ENCODE results near the gene TSLP.

TSLP gene

GRCh38 chr5:111072949-111073682, 1.6 kb downstream of the TSLP start:
- no peak overlapping the region for H3K27ac ChIP-seq (ENCODE audit: low read depth, low read length, poor library complexity, severe bottlenecking)

GRCh38 chr5:111074244-111074643, 2.7 kb downstream of the TSLP start:
- H3K4me2 ChIP-seq (ENCODE audit: low read length) = no peak overlapping the region
- no peak overlapping the region for H2AFZ ChIP-seq (ENCODE audit: low read length)
- H3F3A ChIP-seq (ENCODE audit: insufficient read depth, low read length) = no peaks in the 10 kb centered on the region
- H3K4me1 ChIP-seq (ENCODE audit: insufficient read depth, low read length, severe bottlenecking) = no peaks in the 10 kb centered on the region
- no peaks in the 10 kb centered on the region for H3K79me2 ChIP-seq (ENCODE audit: insufficient read depth, low read length)
- H4K20me1 ChIP-seq (ENCODE audit: insufficient read depth, low read length) = no peaks in the 10 kb centered on the region
- no peak overlapping the region for H3K27ac ChIP-seq (ENCODE audit: low read depth, low read length, poor library complexity, severe bottlenecking)
- no peak for TF ChIP-seq EZH2 (IDR thresholded peaks at IDR 0.05; ENCODE audit: borderline replicate concordance, low read length)
- no peak for TF ChIP-seq CTCF (IDR thresholded peaks at IDR 0.05; ENCODE audit: low read length)
- H3K36me3 ChIP-seq (ENCODE audit: insufficient read depth, low read length) = no peaks in the 10 kb centered on the region
- H3K9me2 ChIP-seq (ENCODE audit: low read depth, low read length) = 0 out of 2 replicates have a peak, but pooled peaks cover 4% of the 10 kb centered on the region
- no peak overlapping the region for H3K4me3 ChIP-seq (ENCODE audit: low read depth, low read length, poor library complexity, severe bottlenecking)
- no peaks in the 10 kb centered on the region for H3K9me3 ChIP-seq (ENCODE audit: low read length)
- no peak overlapping the region for H3K9ac ChIP-seq (ENCODE audit: low read length)
- H3K27me3 ChIP-seq (ENCODE audit: insufficient read depth, low read length) = no peaks in the 10 kb centered on the region

More at GRCh38 chr5:111072949-111073682, 1.6 kb downstream of the TSLP start:
- no peaks in the 10 kb centered on the region for H3K27me3 ChIP-seq (ENCODE audit: insufficient read depth, low read length)
- no peaks in the 10 kb centered on the region for H3K36me3 ChIP-seq (ENCODE audit: insufficient read depth, low read length)
- no peak overlapping the region for H3K9ac ChIP-seq (ENCODE audit: low read length)
- no peaks in the 10 kb centered on the region for H3K9me3 ChIP-seq (ENCODE audit: low read length)
- H3K79me2 ChIP-seq (ENCODE audit: insufficient read depth, low read length) = no peaks in the 10 kb centered on the region
- no peaks in the 10 kb centered on the region for H3K4me1 ChIP-seq (ENCODE audit: insufficient read depth, low read length, severe bottlenecking)
- TF ChIP-seq EZH2 (IDR thresholded peaks at IDR 0.05; ENCODE audit: borderline replicate concordance, low read length) (no peak), CTCF (IDR thresholded peaks at IDR 0.05; ENCODE audit: low read length) (no peak)
- H3K9me2 ChIP-seq (ENCODE audit: low read depth, low read length) = no peaks in the 10 kb centered on the region
- no peaks in the 10 kb centered on the region for H4K20me1 ChIP-seq (ENCODE audit: insufficient read depth, low read length)
- no peak overlapping the region for H2AFZ ChIP-seq (ENCODE audit: low read length)
- H3K4me3 ChIP-seq (ENCODE audit: low read depth, low read length, poor library complexity, severe bottlenecking) = no peak overlapping the region
- no peaks in the 10 kb centered on the region for H3F3A ChIP-seq (ENCODE audit: insufficient read depth, low read length)
- H3K4me2 ChIP-seq (ENCODE audit: low read length) = no peak overlapping the region

- Histone ChIP-seq H3K36me3 (ENCODE audit: insufficient read depth, low read length) (no peaks in the 10 kb centered on the region), H3K4me1 (ENCODE audit: insufficient read depth, low read length, severe bottlenecking) (no peaks in the 10 kb centered on the region), H3K79me2 (ENCODE audit: insufficient read depth, low read length) (no peaks in the 10 kb centered on the region), H3K9me2 (ENCODE audit: low read depth, low read length) (0 out of 2 replicates have a peak, but pooled peaks cover 4% of the 10 kb centered on the region), H3K27me3 (ENCODE audit: insufficient read depth, low read length) (no peaks in the 10 kb centered on the region), H3K9ac (ENCODE audit: low read length) (no peak overlapping the region), H3K4me3 (ENCODE audit: low read depth, low read length, poor library complexity, severe bottlenecking) (no peak overlapping the region), H3F3A (ENCODE audit: insufficient read depth, low read length) (no peaks in the 10 kb centered on the region), H2AFZ (ENCODE audit: low read length) (no peak overlapping the region), H4K20me1 (ENCODE audit: insufficient read depth, low read length) (no peaks in the 10 kb centered on the region), H3K9me3 (ENCODE audit: low read length) (no peaks in the 10 kb centered on the region), H3K27ac (ENCODE audit: low read depth, low read length, poor library complexity, severe bottlenecking) (no peak overlapping the region), H3K4me2 (ENCODE audit: low read length) (no peak overlapping the region)
- TF ChIP-seq CTCF (IDR thresholded peaks at IDR 0.05; ENCODE audit: low read length) = no peak
- no peak for TF ChIP-seq EZH2 (IDR thresholded peaks at IDR 0.05; ENCODE audit: borderline replicate concordance, low read length)
Measured at GRCh38 chr5:111075520-111075919, 4.0 kb downstream of the TSLP start.
